K562 (cell line): Measurements from ENCODE around the gene EXTL1. TPM values are rescaled to one million over a fixed set of nuclear protein-coding genes. Genes with fewer than 3 reads are reported as not detected.

Experiments used
- ASH1L ChIP-seq: fragments of 450-650 bp; IDR thresholded peaks from 2 replicates; pipeline ENCODE4 v1.6.1; 2018; ENCODE audit warnings: borderline replicate concordance, mild to moderate bottlenecking, low read depth; ENCODE audit not compliant: partially characterized antibody
- BRD4 ChIP-seq: fragments of 200-600 bp; sonication (generic); IDR thresholded peaks from 2 replicates; pipeline ENCODE4 v1.6.1; 2017; ENCODE audit warnings: inconsistent platforms
- CSDE1 ChIP-seq, 2 experiments: fragments of 450-650 bp; IDR thresholded peaks; 2 replicates each; pipeline ENCODE4 v1.6.1; 2016; ENCODE audit warnings: mild to moderate bottlenecking in 1 of 2
- EGR1 ChIP-seq: fragments of 450-650 bp; conservative IDR thresholded peaks from 2 replicates; pipeline ENCODE4 v1.6.1; 2017; ENCODE audit warnings: mild to moderate bottlenecking
- GATAD2A ChIP-seq: fragments of 450-650 bp; IDR thresholded peaks from 2 replicates; pipeline ENCODE4 v1.6.1; 2017
- KDM4B ChIP-seq, 2 experiments: fragments of 450-650 bp in 1 of 2; sonication (generic) in 1 of 2; IDR thresholded peaks; 2 replicates each; pipeline ENCODE4 v1.6.1; 2016 to 2017; ENCODE audit warnings: borderline replicate concordance in 2 of 2, antibody characterized with exemption in 1 of 2, low read depth in 1 of 2, mild to moderate bottlenecking in 1 of 2
- MED1 ChIP-seq: sonication (generic); formaldehyde crosslinking; IDR thresholded peaks from 2 replicates; pipeline ENCODE4 v1.8.1; 2023; ENCODE audit warnings: missing genetic modification reagents, borderline replicate concordance
- MYBL2 ChIP-seq, 2 experiments: fragments of 450-650 bp in 1 of 2; sonication (generic) in 1 of 2; formaldehyde crosslinking in 1 of 2; IDR thresholded peaks; 2 replicates each; pipeline versions ENCODE4 v1.6.1 to v1.8.1; 2017 to 2022; ENCODE audit warnings: borderline replicate concordance in 1 of 2, inconsistent platforms in 1 of 2, low read depth in 1 of 2, mild to moderate bottlenecking in 1 of 2, missing genetic modification reagents in 1 of 2, moderate library complexity in 1 of 2
- NBN ChIP-seq: fragments of 450-650 bp; IDR thresholded peaks from 2 replicates; pipeline ENCODE4 v1.6.1; 2016; ENCODE audit warnings: low read depth, mild to moderate bottlenecking
- NR2C1 ChIP-seq, 2 experiments: fragments of 450-650 bp; IDR thresholded peaks; 2 replicates each; pipeline ENCODE4 v1.6.1; 2017; ENCODE audit warnings: mild to moderate bottlenecking in 2 of 2, antibody characterized with exemption in 1 of 2, inconsistent platforms in 1 of 2, missing compliant biosample characterization in 1 of 2, missing genetic modification characterization in 1 of 2
- NR2C2 ChIP-seq, 2 experiments: fragments of 200-800 bp in 1 of 2; sonication (Bioruptor generic) in 1 of 2; sonication (generic) in 1 of 2; formaldehyde crosslinking in 1 of 2; IDR thresholded peaks; 2 replicates each; pipeline versions ENCODE4 v1.6.1 to v1.8.0; 2016 to 2022; ENCODE audit warnings: mild to moderate bottlenecking in 1 of 2, missing compliant biosample characterization in 1 of 2, missing genetic modification characterization in 1 of 2, missing genetic modification reagents in 1 of 2
- RFX1 ChIP-seq: fragments of 450-650 bp; IDR thresholded peaks from 2 replicates; pipeline ENCODE4 v1.6.1; 2016; ENCODE audit warnings: mild to moderate bottlenecking, moderate library complexity
- SRSF3 ChIP-seq: fragments of 200-400 bp; formaldehyde crosslinking; IDR thresholded peaks from 2 replicates; pipeline ENCODE4 v1.6.1; 2016; ENCODE audit warnings: mild to moderate bottlenecking, low read length, moderate library complexity; ENCODE audit not compliant: insufficient read depth
- SRSF9 ChIP-seq: fragments of 200-400 bp; formaldehyde crosslinking; IDR thresholded peaks from 2 replicates; pipeline ENCODE4 v1.6.1; 2017; ENCODE audit warnings: low read depth, low read length, borderline replicate concordance
- STAG1 ChIP-seq: sonication (generic); formaldehyde crosslinking; IDR thresholded peaks from 2 replicates; pipeline ENCODE4 v1.5.0; 2020; ENCODE audit warnings: missing genetic modification reagents, borderline replicate concordance
- TAL1 ChIP-seq: fragments of 450-650 bp; IDR thresholded peaks from 2 replicates; pipeline ENCODE4 v1.6.1; 2016; ENCODE audit warnings: mild to moderate bottlenecking
- ZNF324 ChIP-seq: fragments of 250-450 bp; sonication (Bioruptor Pico); IDR thresholded peaks from 2 replicates; pipeline ENCODE4 v1.4.0; 2020; ENCODE audit warnings: mild to moderate bottlenecking
- ZNF609 ChIP-seq: sonication (generic); formaldehyde crosslinking; IDR thresholded peaks from 2 replicates; pipeline ENCODE4 v1.8.1; 2023; ENCODE audit warnings: missing genetic modification reagents, mild to moderate bottlenecking, borderline replicate concordance
- polyA plus RNA-seq, 8 experiments: library from polyadenylated mRNA; depleted of rRNA in 4 of 8; stranded (reverse) in 5 of 8; unstranded in 3 of 8; fragments of >200 nt; fragmentation: Nextera tagmentation in 2 of 8; fragmentation: Illumina TruSeq in 1 of 8; extraction: Ambion mirVana in 2 of 8; extraction: Trizol in 1 of 8; gene quantifications; 2 replicates each; pipeline versions ENCODE4 v1.2.1 to v1.2.3, GENCODE V29; 2011 to 2014; ENCODE audit warnings: inconsistent platforms in 1 of 8, missing spikeins in 1 of 8
- total RNA-seq, 7 experiments: library from RNA; depleted of rRNA in 6 of 7; stranded (reverse); fragments of >200 nt in 6 of 7; fragmentation: Illumina TruSeq in 2 of 7; extraction: Trizol in 2 of 7; gene quantifications; 2 replicates each; pipeline versions ENCODE4 v1.2.1 to v1.2.3, GENCODE V29; 2011 to 2021; ENCODE audit warnings: low replicate concordance in 1 of 7
- TF ChIP-seq, protein P1 (sequence below): sonication (generic); formaldehyde crosslinking; IDR thresholded peaks from 2 replicates; pipeline ENCODE4 v1.4.0; 2020; ENCODE audit warnings: mild to moderate bottlenecking, missing genetic modification reagents
- TF ChIP-seq, protein P2 (sequence below): fragments of 250-450 bp; sonication (Bioruptor Pico); IDR thresholded peaks from 2 replicates; pipeline ENCODE4 v1.5.0; 2021

EXTL1 gene
- total and polyA plus RNA-seq, 9 of the 15 experiments (the other 6 are each of a cell fraction or from before 2014, with no cell fraction given) = 0.04 to 0.23 (median 0.08) TPM; not detected in 3

DNA sequence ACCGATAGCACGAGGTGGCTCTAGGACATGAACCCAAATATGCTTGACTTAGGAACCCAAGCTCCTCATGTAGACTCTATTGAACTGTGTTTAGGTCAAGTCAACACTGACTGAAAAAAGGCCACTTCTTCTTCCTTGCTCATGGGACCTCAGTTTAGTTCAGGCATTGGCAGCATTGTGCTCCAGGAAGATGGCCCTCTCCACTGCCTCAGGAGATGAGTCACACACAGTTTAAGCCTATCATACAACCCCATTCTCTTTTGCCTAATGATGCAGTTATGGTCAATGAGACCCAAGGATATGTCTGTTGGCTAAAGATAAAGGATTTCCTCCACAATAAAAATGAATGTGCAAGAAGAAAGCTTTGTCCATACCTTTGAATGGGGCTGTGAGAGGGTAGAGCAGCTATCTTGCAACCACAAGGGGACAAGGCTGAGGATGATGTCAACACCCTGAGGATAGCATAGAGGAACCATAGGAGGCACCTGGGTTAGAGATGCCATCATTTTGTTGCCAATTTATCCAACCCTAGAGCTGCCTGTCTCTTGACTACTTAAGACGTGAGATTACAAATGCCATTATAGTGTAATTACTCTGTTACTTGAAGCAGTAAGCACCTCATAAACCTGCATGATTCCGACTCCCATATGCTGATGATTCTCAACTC is 48.9 kb downstream of the EXTL1 start (continued):
- TF ChIP-seq NR2C1 (IDR thresholded peaks at IDR 0.05) (peak; percentile 33; the same call in 1 of the 2 replicates), NR2C1 (tag; IDR thresholded peaks at IDR 0.05) (peak; percentile 59; the same call in 1 of the 2 replicates), EGR1 (no peak), STAG1 (no peak), ZNF609 (CRISPR knock-in tag) (no peak), NBN (peak; percentile 99), ZNF324 (CRISPR knock-in tag) (no peak), CSDE1 (IDR thresholded peaks at IDR 0.05) (no peak), NR2C2 (CRISPR knock-in tag; IDR thresholded peaks at IDR 0.05) (no peak), NR2C2 (tag; IDR thresholded peaks at IDR 0.05) (no peak), MYBL2 (IDR thresholded peaks at IDR 0.05; ENCODE audit: low read depth) (no peak), MYBL2 (CRISPR knock-in tag; IDR thresholded peaks at IDR 0.05; ENCODE audit: borderline replicate concordance) (no peak), GATAD2A (0 out of 2 replicates have a peak, but pooled peaks have one; percentile 11), TAL1 (peak; percentile 99), MED1 (CRISPR knock-in tag) (no peak), RFX1 (no peak), ASH1L (no peak), BRD4 (no peak; the same call in 1 of the 2 replicates), KDM4B (IDR thresholded peaks at IDR 0.05; ENCODE audit: borderline replicate concordance in 2 of 2, low read depth in 1 of 2) (no peak), SRSF9 (no peak), SRSF3 (no peak)
- TF ChIP-seq, protein P1, sequence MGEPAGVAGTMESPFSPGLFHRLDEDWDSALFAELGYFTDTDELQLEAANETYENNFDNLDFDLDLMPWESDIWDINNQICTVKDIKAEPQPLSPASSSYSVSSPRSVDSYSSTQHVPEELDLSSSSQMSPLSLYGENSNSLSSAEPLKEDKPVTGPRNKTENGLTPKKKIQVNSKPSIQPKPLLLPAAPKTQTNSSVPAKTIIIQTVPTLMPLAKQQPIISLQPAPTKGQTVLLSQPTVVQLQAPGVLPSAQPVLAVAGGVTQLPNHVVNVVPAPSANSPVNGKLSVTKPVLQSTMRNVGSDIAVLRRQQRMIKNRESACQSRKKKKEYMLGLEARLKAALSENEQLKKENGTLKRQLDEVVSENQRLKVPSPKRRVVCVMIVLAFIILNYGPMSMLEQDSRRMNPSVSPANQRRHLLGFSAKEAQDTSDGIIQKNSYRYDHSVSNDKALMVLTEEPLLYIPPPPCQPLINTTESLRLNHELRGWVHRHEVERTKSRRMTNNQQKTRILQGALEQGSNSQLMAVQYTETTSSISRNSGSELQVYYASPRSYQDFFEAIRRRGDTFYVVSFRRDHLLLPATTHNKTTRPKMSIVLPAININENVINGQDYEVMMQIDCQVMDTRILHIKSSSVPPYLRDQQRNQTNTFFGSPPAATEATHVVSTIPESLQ = peak; percentile 75
- TF ChIP-seq, protein P2, sequence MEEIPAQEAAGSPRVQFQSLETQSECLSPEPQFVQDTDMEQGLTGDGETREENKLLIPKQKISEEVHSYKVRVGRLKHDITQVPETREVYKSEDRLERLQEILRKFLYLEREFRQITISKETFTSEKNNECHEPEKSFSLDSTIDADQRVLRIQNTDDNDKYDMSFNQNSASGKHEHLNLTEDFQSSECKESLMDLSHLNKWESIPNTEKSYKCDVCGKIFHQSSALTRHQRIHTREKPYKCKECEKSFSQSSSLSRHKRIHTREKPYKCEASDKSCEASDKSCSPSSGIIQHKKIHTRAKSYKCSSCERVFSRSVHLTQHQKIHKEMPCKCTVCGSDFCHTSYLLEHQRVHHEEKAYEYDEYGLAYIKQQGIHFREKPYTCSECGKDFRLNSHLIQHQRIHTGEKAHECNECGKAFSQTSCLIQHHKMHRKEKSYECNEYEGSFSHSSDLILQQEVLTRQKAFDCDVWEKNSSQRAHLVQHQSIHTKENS (CRISPR knock-in tag) = no peak
